Measurements from ENCODE around the gene HS3ST6. TPM values are rescaled to one million over a fixed set of nuclear protein-coding genes. Genes with fewer than 3 reads are reported as not detected.
"Not testable (repeated sequence)": the region's sequence is repeated elsewhere in the genome, so short reads cannot be mapped to it uniquely, and the experiment has no call there.

The HS3ST6 gene
- total RNA-seq, 1 experiment from 2014 or later = not detected

- DNase-seq = peak in 1 of 2 experiments; percentile 33
- BruUV-seq (replicated peaks) = no TSS peak
- Histone ChIP-seq H3K4me1 (no peaks in the 10 kb centered on the region), H3K4me3 (ENCODE audit: low read depth, low read length) (no peak overlapping the region), H3K36me3 (ENCODE audit: control insufficient read depth, insufficient read depth, low read length) (no peaks in the 10 kb centered on the region), H3K9me3 (no peaks in the 10 kb centered on the region), H3K27me3 (replicated peaks; ENCODE audit: control insufficient read depth, insufficient read depth, low read length) (no peaks in the 10 kb centered on the region)
- no peaks in the 10 kb centered on the region for H3K9me3 Mint-ChIP-seq (ENCODE audit: unreplicated experiment)
- POLR2A ChIA-PET = no interaction called here
- H3K4me1 Mint-ChIP-seq (ENCODE audit: low read depth, unreplicated experiment) = no peaks in the 10 kb centered on the region
- peaks cover 7% of the 10 kb centered on the region for H3K27me3 Mint-ChIP-seq (ENCODE audit: insufficient read depth, unreplicated experiment)
- no peaks in the 10 kb centered on the region for H3K36me3 Mint-ChIP-seq (ENCODE audit: insufficient read depth, unreplicated experiment)
- intact Hi-C loops (cut with micrococcal nuclease; ENCODE audit: unreplicated experiment) = no loop called here
- TF ChIP-seq CTCF (IDR thresholded peaks at IDR 0.05; ENCODE audit: insufficient read depth in 1 of 2, low read depth in 1 of 2, low read length in 1 of 2, severe bottlenecking in 1 of 2, unreplicated experiment in 1 of 2) = peak in 1 of 2 experiments; percentile 14
- H3K4me3 Mint-ChIP-seq (ENCODE audit: unreplicated experiment) = no peak overlapping the region
- H3K27ac Mint-ChIP-seq (ENCODE audit: unreplicated experiment) = no peak overlapping the region
- CTCF ChIA-PET = no interaction called here
Observed at GRCh38 chr16:1884155-1884760, 34.0 kb downstream of the HS3ST6 start.

GRCh38 chr16:1881172-1881571, 37.0 kb downstream of the HS3ST6 start:
- BruUV-seq (replicated peaks); H3K27ac Mint-ChIP-seq (ENCODE audit: unreplicated experiment); H3K9me3 ChIP-seq; H3K27me3 ChIP-seq (replicated peaks; ENCODE audit: control insufficient read depth, insufficient read depth, low read length); H3K4me3 Mint-ChIP-seq (ENCODE audit: unreplicated experiment); H3K4me1 ChIP-seq; H3K36me3 ChIP-seq (ENCODE audit: control insufficient read depth, insufficient read depth, low read length); POLR2A ChIA-PET; DNase-seq; H3K4me3 ChIP-seq (ENCODE audit: low read depth, low read length); H3K9me3 Mint-ChIP-seq (ENCODE audit: unreplicated experiment); CTCF ChIA-PET; intact Hi-C loops (cut with micrococcal nuclease; ENCODE audit: unreplicated experiment); H3K4me1 Mint-ChIP-seq (ENCODE audit: low read depth, unreplicated experiment); H3K36me3 Mint-ChIP-seq (ENCODE audit: insufficient read depth, unreplicated experiment); H3K27me3 Mint-ChIP-seq (ENCODE audit: insufficient read depth, unreplicated experiment): not testable (repeated sequence)

GRCh38 chr16:1879477-1879876, 38.7 kb downstream of the HS3ST6 start:
- no peaks in the 10 kb centered on the region; the same call in 1 of the 2 replicates for H3K27me3 ChIP-seq (replicated peaks; ENCODE audit: control insufficient read depth, insufficient read depth, low read length)
- H3K4me1 ChIP-seq = no peaks in the 10 kb centered on the region
- H3K27ac Mint-ChIP-seq (ENCODE audit: unreplicated experiment) = no peak overlapping the region
- TF ChIP-seq CTCF (IDR thresholded peaks at IDR 0.05; ENCODE audit: insufficient read depth in 1 of 2, low read depth in 1 of 2, low read length in 1 of 2, severe bottlenecking in 1 of 2, unreplicated experiment in 1 of 2) = no peak
- intact Hi-C loops (cut with micrococcal nuclease; ENCODE audit: unreplicated experiment) = no loop called here
- no peak overlapping the region for H3K4me3 ChIP-seq (ENCODE audit: low read depth, low read length)
- no peak for DNase-seq
- no peak overlapping the region for H3K4me3 Mint-ChIP-seq (ENCODE audit: unreplicated experiment)
- H3K36me3 ChIP-seq (ENCODE audit: control insufficient read depth, insufficient read depth, low read length) = no peaks in the 10 kb centered on the region
- ChIA-PET POLR2A (interaction anchor here (0.6 kb wide), 1 partner anchor 76 kb away, joined by 17 read pairs; no protein-coding TSS in a partner anchor), CTCF (no interaction called here)
- H3K4me1 Mint-ChIP-seq (ENCODE audit: low read depth, unreplicated experiment) = no peaks in the 10 kb centered on the region
- no peaks in the 10 kb centered on the region for H3K9me3 ChIP-seq
- no peaks in the 10 kb centered on the region for H3K27me3 Mint-ChIP-seq (ENCODE audit: insufficient read depth, unreplicated experiment)
- no peaks in the 10 kb centered on the region for H3K36me3 Mint-ChIP-seq (ENCODE audit: insufficient read depth, unreplicated experiment)
- BruUV-seq (replicated peaks) = no TSS peak
- no peaks in the 10 kb centered on the region for H3K9me3 Mint-ChIP-seq (ENCODE audit: unreplicated experiment)

Measured in Caco-2 (cell line).